Activated B cell treated with CpG ODN at 0.5 μM for 24 hours (primary cell): Measurements from ENCODE around the gene SCARB2. TPM values are rescaled to one million over a fixed set of nuclear protein-coding genes. Genes with fewer than 3 reads are reported as not detected.

Experiments
- ATAC-seq: fragments of 200-7000 bp; cut with Tn5 transposase; one replicate; pipeline ENCODE4 v1.10.0; 2021; ENCODE audit warnings: low read depth, mild to moderate bottlenecking, moderate library complexity
- CTCF ChIA-PET: fragments of 350-600 bp; sonication (Branson Sonifier 250); formaldehyde crosslinking; loops from one replicate; lab custom pipeline; 2021; ENCODE audit warnings: antibody characterized with exemption; lab: Charles Lee
- POLR2A ChIA-PET: fragments of 350-600 bp; sonication (Branson Sonifier 250); formaldehyde crosslinking; loops from one replicate; lab custom pipeline; 2021; ENCODE audit warnings: antibody characterized with exemption; lab: Charles Lee
- DNase-seq: peaks from one replicate; pipeline ENCODE4 v3.0.0; 2022
- H3K27ac Mint-ChIP-seq: one replicate; pipeline ENCODE4 v1.8.0; 2020; ENCODE audit warnings: mixed read lengths
- H3K27me3 Mint-ChIP-seq: one replicate; pipeline ENCODE4 v1.8.0; 2021; ENCODE audit warnings: mixed read lengths
- H3K36me3 Mint-ChIP-seq: one replicate; pipeline ENCODE4 v1.8.0; 2021; ENCODE audit warnings: low read depth, mixed read lengths
- H3K4me1 Mint-ChIP-seq: one replicate; pipeline ENCODE4 v1.8.0; 2021; ENCODE audit warnings: mixed read lengths
- H3K4me3 Mint-ChIP-seq: one replicate; pipeline ENCODE4 v1.8.0; 2020; ENCODE audit warnings: mild to moderate bottlenecking, mixed read lengths
- H3K9me3 Mint-ChIP-seq: one replicate; pipeline ENCODE4 v1.8.0; 2020; ENCODE audit warnings: mixed read lengths
- CTCF ChIP-seq: fragments of 200-600 bp; IDR thresholded peaks from one replicate; pipeline ENCODE4 v1.8.0; 2022; ENCODE audit warnings: antibody characterized with exemption, mild to moderate bottlenecking
- intact Hi-C: fragments of 100-400 bp; cut with micrococcal nuclease; formaldehyde crosslinking; loops from one replicate; pipeline ENCODE4 v1.15.1; 2024
- total RNA-seq: library from RNA; stranded (reverse); gene quantifications from 2 replicates; pipeline ENCODE4 v1.2.3, GENCODE V29; 2022

Gene SCARB2
- total RNA-seq, 1 donor from 2014 or later, result 21.8 TPM

- no peak overlapping the region for H3K4me3 Mint-ChIP-seq
- peaks cover 5% of the 10 kb centered on the region for H3K4me1 Mint-ChIP-seq
- H3K27ac Mint-ChIP-seq, result no peak overlapping the region
- ATAC-seq (no peak), DNase-seq (no peak)
- CTCF ChIA-PET, result no interaction called here
- H3K36me3 Mint-ChIP-seq, result peaks cover 52% of the 10 kb centered on the region
- POLR2A ChIA-PET, result no interaction called here
- no peaks in the 10 kb centered on the region for H3K27me3 Mint-ChIP-seq
- no peaks in the 10 kb centered on the region for H3K9me3 Mint-ChIP-seq
- TF ChIP-seq CTCF, result no peak
- intact Hi-C loops, result loop anchor here (5.0 kb wide), 1 partner anchor 572 kb away; no protein-coding TSS in a partner anchor
Observed at GRCh38 chr4:76175336-76175735, 38.3 kb downstream of the SCARB2 start.

- Mint-ChIP-seq H3K36me3 (peaks cover 57% of the 10 kb centered on the region), H3K27me3 (no peaks in the 10 kb centered on the region), H3K4me3 (no peak overlapping the region), H3K27ac (no peak overlapping the region), H3K9me3 (no peaks in the 10 kb centered on the region), H3K4me1 (peaks cover 5% of the 10 kb centered on the region)
- intact Hi-C loops, result no loop called here
- TF ChIP-seq CTCF, result no peak
- ATAC-seq, result no peak
- ChIA-PET POLR2A (no interaction called here), CTCF (no interaction called here)
- DNase-seq, result no peak
Observed at GRCh38 chr4:76174216-76174615, 39.4 kb downstream of the SCARB2 start.

GRCh38 chr4:76168688-76169087, 44.9 kb downstream of the SCARB2 start:
- intact Hi-C loops, result no loop called here
- CTCF ChIA-PET, result interaction anchor here (0.7 kb wide), 1 partner anchor 1556 kb away, joined by 4 read pairs; no protein-coding TSS in a partner anchor
- no peak overlapping the region for H3K4me3 Mint-ChIP-seq
- no peaks in the 10 kb centered on the region for H3K4me1 Mint-ChIP-seq
- POLR2A ChIA-PET, result no interaction called here
- H3K36me3 Mint-ChIP-seq, result peaks cover 60% of the 10 kb centered on the region
- no peak for ATAC-seq
- no peak overlapping the region for H3K27ac Mint-ChIP-seq
- DNase-seq, result no peak
- no peaks in the 10 kb centered on the region for H3K27me3 Mint-ChIP-seq
- H3K9me3 Mint-ChIP-seq, result no peaks in the 10 kb centered on the region
- TF ChIP-seq CTCF, result no peak

- intact Hi-C loops, result no loop called here
Observed at GRCh38 chr4:76166480-76166879, 47.1 kb downstream of the SCARB2 start.

GRCh38 chr4:76160355-76160754, 53.3 kb downstream of the SCARB2 start:
- no peak overlapping the region for H3K4me3 Mint-ChIP-seq
- H3K9me3 Mint-ChIP-seq, result no peaks in the 10 kb centered on the region
- CTCF ChIA-PET, result interaction anchor here (0.6 kb wide), 1 partner anchor 25 kb away, joined by 3 read pairs; no protein-coding TSS in a partner anchor
- POLR2A ChIA-PET, result no interaction called here
- H3K27ac Mint-ChIP-seq, result no peak overlapping the region
- H3K4me1 Mint-ChIP-seq, result no peaks in the 10 kb centered on the region
- no peak for TF ChIP-seq CTCF
- DNase-seq (no peak), ATAC-seq (no peak)
- intact Hi-C loops, result no loop called here
- peaks cover 40% of the 10 kb centered on the region for H3K36me3 Mint-ChIP-seq
- H3K27me3 Mint-ChIP-seq, result no peaks in the 10 kb centered on the region

More at GRCh38 chr4:76166480-76166879, 47.1 kb downstream of the SCARB2 start:
- DNase-seq (no peak), ATAC-seq (no peak)
- POLR2A ChIA-PET, result no interaction called here
- no peak overlapping the region for H3K27ac Mint-ChIP-seq
- CTCF ChIA-PET, result interaction anchor here (1.5 kb wide), 1 partner anchor 13 kb away, joined by 3 read pairs; no protein-coding TSS in a partner anchor
- no peak overlapping the region for H3K4me3 Mint-ChIP-seq
- peaks cover 68% of the 10 kb centered on the region for H3K36me3 Mint-ChIP-seq
- TF ChIP-seq CTCF, result no peak
- H3K9me3 Mint-ChIP-seq, result no peaks in the 10 kb centered on the region
- H3K4me1 Mint-ChIP-seq, result no peaks in the 10 kb centered on the region
- no peaks in the 10 kb centered on the region for H3K27me3 Mint-ChIP-seq
